ENCODE measurements around the gene SEC14L5. TPM values are rescaled to one million over a fixed set of nuclear protein-coding genes. Genes with fewer than 3 reads are reported as not detected.

SEC14L5 gene
- total RNA-seq, 1 experiment from 2014 or later: 1.8 TPM

DNA sequence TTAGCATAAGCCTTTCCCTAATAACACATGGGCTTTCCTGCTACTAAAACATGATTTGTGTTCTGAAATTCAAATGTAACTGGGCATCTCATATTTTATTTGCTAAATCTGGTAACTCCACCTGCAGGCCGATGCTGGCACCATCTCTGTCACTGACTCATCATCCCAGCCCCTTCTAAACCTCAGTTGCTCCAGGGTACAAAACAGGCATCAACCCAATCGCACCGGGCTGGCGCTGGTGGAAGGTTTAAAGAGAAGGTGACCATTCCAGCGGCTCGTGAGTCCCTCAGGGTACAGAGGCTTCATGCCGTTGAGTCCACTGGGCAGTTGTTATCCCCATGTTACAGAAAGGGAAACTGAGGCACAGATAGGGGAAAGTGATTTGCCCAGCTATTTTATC lies 48.3 kb upstream of the SEC14L5 start:
- CTCF ChIA-PET: no interaction called here

DNA sequence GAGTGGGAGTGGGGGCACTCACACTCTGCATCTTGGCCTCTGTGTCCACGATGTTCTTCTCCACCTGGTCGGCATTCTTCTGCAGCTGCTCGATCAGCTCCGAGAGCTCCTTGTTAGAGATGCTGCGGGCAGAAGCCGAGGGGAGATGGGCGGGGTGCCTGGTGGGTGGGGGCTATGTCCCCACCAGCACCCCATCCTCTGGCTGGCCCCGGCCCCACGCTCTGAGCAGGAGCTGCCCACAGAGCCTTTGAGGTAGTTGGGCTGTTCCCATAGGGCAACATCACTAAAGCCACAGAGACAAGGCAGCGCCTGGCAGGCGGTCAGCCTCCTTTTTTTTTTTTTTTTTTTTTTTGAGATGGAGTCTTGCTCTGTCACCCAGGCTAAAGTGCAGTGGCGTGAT lies 47.3 kb upstream of the SEC14L5 start:
- no peak for DNase-seq
- CTCF ChIA-PET: no interaction called here
- intact Hi-C loops (cut with micrococcal nuclease; ENCODE audit: unreplicated experiment): no loop called here
- Histone ChIP-seq H3K4me1 (replicated peaks; ENCODE audit: insufficient read depth) (peaks cover 33% of the 10 kb centered on the region), H3K27me3 (ENCODE audit: insufficient read depth, low read depth) (no peaks in the 10 kb centered on the region), H3K79me2 (ENCODE audit: low read depth) (peaks cover 27% of the 10 kb centered on the region), H3K27ac (no peak overlapping the region), H3K4me3 (no peak overlapping the region), H3K4me2 (no peak overlapping the region), H3K9me3 (ENCODE audit: insufficient read depth, low read depth) (no peaks in the 10 kb centered on the region), H3K36me3 (ENCODE audit: low read depth) (peaks cover 12% of the 10 kb centered on the region; the same call in 1 of the 2 replicates), H2AFZ (no peak overlapping the region), H3K9me2 (ENCODE audit: insufficient read depth) (no peaks in the 10 kb centered on the region), H4K20me1 (ENCODE audit: insufficient read depth) (0 out of 2 replicates have a peak, but pooled peaks cover 10% of the 10 kb centered on the region), H3F3A (ENCODE audit: insufficient read depth, low read depth) (peaks cover 56% of the 10 kb centered on the region; the same call in 1 of the 2 replicates)
- TF ChIP-seq, protein P1, sequence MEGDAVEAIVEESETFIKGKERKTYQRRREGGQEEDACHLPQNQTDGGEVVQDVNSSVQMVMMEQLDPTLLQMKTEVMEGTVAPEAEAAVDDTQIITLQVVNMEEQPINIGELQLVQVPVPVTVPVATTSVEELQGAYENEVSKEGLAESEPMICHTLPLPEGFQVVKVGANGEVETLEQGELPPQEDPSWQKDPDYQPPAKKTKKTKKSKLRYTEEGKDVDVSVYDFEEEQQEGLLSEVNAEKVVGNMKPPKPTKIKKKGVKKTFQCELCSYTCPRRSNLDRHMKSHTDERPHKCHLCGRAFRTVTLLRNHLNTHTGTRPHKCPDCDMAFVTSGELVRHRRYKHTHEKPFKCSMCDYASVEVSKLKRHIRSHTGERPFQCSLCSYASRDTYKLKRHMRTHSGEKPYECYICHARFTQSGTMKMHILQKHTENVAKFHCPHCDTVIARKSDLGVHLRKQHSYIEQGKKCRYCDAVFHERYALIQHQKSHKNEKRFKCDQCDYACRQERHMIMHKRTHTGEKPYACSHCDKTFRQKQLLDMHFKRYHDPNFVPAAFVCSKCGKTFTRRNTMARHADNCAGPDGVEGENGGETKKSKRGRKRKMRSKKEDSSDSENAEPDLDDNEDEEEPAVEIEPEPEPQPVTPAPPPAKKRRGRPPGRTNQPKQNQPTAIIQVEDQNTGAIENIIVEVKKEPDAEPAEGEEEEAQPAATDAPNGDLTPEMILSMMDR (conservative IDR thresholded peaks at IDR 0.05): no peak
- TF ChIP-seq EZH2 (IDR thresholded peaks at IDR 0.05; ENCODE audit: low read depth): no peak
- POLR2A ChIA-PET (ENCODE audit: unreplicated experiment): interaction anchor here (0.6 kb wide), 1 partner anchor 159 kb away, joined by 3 read pairs; no protein-coding TSS in a partner anchor
- no TSS peak for BruUV-seq (replicated peaks)

More for the DNA sequence above, 48.3 kb upstream of the SEC14L5 start:
- no peak for TF ChIP-seq EZH2 (IDR thresholded peaks at IDR 0.05; ENCODE audit: low read depth)
- TF ChIP-seq, protein P1 (conservative IDR thresholded peaks at IDR 0.05): no peak
- no peaks in the 10 kb centered on the region for H3K9me3 ChIP-seq (ENCODE audit: insufficient read depth, low read depth)
- no peak overlapping the region for H3K4me3 ChIP-seq
- POLR2A ChIA-PET (ENCODE audit: unreplicated experiment): no interaction called here
- no TSS peak for BruUV-seq (replicated peaks)
- peaks cover 10% of the 10 kb centered on the region; the same call in 1 of the 2 replicates for H4K20me1 ChIP-seq (ENCODE audit: insufficient read depth)
- H3K79me2 ChIP-seq (ENCODE audit: low read depth): peaks cover 24% of the 10 kb centered on the region
- no peak for DNase-seq
- peaks cover 12% of the 10 kb centered on the region; the same call in 1 of the 2 replicates for H3K36me3 ChIP-seq (ENCODE audit: low read depth)
- peaks cover 23% of the 10 kb centered on the region for H3K4me1 ChIP-seq (replicated peaks; ENCODE audit: insufficient read depth)
- peaks cover 47% of the 10 kb centered on the region; the same call in 1 of the 2 replicates for H3F3A ChIP-seq (ENCODE audit: insufficient read depth, low read depth)
- no peak overlapping the region for H2AFZ ChIP-seq
- H3K27ac ChIP-seq: no peak overlapping the region
- H3K9me2 ChIP-seq (ENCODE audit: insufficient read depth): no peaks in the 10 kb centered on the region
- intact Hi-C loops (cut with micrococcal nuclease; ENCODE audit: unreplicated experiment): no loop called here
- H3K4me2 ChIP-seq: no peak overlapping the region
- no peaks in the 10 kb centered on the region for H3K27me3 ChIP-seq (ENCODE audit: insufficient read depth, low read depth)

DNA sequence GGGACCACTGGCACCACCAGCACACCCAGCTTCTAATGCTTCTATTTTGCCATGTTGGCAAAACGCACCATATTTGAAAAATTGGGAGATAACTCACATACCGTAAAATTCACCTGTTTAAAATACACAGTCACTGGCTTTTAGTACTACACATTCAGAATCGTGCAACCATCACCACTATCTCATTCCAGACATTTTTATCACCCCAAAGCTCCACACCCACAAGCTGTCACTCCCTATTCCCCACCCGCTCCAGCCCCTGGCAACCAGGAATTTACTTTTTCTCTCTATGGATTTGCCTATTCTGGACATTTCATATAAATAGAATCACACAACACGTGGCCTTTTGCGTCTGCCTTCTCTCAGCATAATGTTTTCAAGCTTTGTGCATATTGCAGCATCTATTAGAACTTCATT lies 46.2 kb upstream of the SEC14L5 start:
- BruUV-seq (replicated peaks): no TSS peak
- Histone ChIP-seq H3K27me3 (ENCODE audit: insufficient read depth, low read depth) (no peaks in the 10 kb centered on the region), H2AFZ (no peak overlapping the region), H3F3A (ENCODE audit: insufficient read depth, low read depth) (peaks cover 60% of the 10 kb centered on the region), H3K9me2 (ENCODE audit: insufficient read depth) (no peaks in the 10 kb centered on the region), H3K27ac (peak overlapping the region; percentile 47), H3K9me3 (ENCODE audit: insufficient read depth, low read depth) (no peaks in the 10 kb centered on the region), H4K20me1 (ENCODE audit: insufficient read depth) (0 out of 2 replicates have a peak, but pooled peaks cover 5% of the 10 kb centered on the region), H3K79me2 (ENCODE audit: low read depth) (peaks cover 37% of the 10 kb centered on the region), H3K4me3 (no peak overlapping the region), H3K4me2 (peak overlapping the region; percentile 27), H3K4me1 (replicated peaks; ENCODE audit: insufficient read depth) (peaks cover 45% of the 10 kb centered on the region), H3K36me3 (ENCODE audit: low read depth) (peaks cover 12% of the 10 kb centered on the region; the same call in 1 of the 2 replicates)
- ChIA-PET CTCF (interaction anchor here (0.7 kb wide), 1 partner anchor 32 kb away, joined by 8 read pairs; no protein-coding TSS in a partner anchor), POLR2A (ENCODE audit: unreplicated experiment) (interaction anchor here (0.6 to 0.7 kb wide), 2 partner anchors 24 to 31 kb away, joined by 3 to 4 read pairs; no protein-coding TSS in a partner anchor)
- intact Hi-C loops (cut with micrococcal nuclease; ENCODE audit: unreplicated experiment): loop anchor here (1.0 to 2.0 kb wide), 2 partner anchors 29 to 33 kb away; no protein-coding TSS in a partner anchor
- TF ChIP-seq EZH2 (IDR thresholded peaks at IDR 0.05; ENCODE audit: low read depth): no peak
- TF ChIP-seq, protein P1 (conservative IDR thresholded peaks at IDR 0.05): no peak
- DNase-seq: peak; percentile 74 to 76
